Mesenchymal stem cell (in vitro differentiated cells and primary cell): ENCODE results near the gene RHBDD1.

Experiments
- DNase-seq: peaks from one replicate; pipeline ENCODE4 v3.0.0-alpha.2; 2013
- H2AFZ ChIP-seq: one replicate; pipeline ENCODE4 v1.6.1; 2013; ENCODE audit warnings: low read depth, mild to moderate bottlenecking, control low read depth, inconsistent platforms, low read length, moderate library complexity
- H2AK5ac ChIP-seq: 2 replicates; pipeline ENCODE4 v1.6.1; 2013; ENCODE audit warnings: low read length, moderate library complexity, mild to moderate bottlenecking, inconsistent platforms; ENCODE audit not compliant: severe bottlenecking
- H2BK120ac ChIP-seq: one replicate; pipeline ENCODE4 v1.6.1; 2013; ENCODE audit warnings: low read depth, mild to moderate bottlenecking, inconsistent platforms, low read length, moderate library complexity
- H2BK12ac ChIP-seq, 2 experiments: one replicate each; pipeline ENCODE4 v1.6.1; 2013; ENCODE audit warnings: inconsistent platforms in 2 of 2, low read length in 2 of 2, mild to moderate bottlenecking in 2 of 2, moderate library complexity in 2 of 2, control low read depth in 1 of 2
- H2BK15ac ChIP-seq: one replicate; pipeline ENCODE4 v1.6.1; 2013; ENCODE audit warnings: mild to moderate bottlenecking, low read depth, inconsistent platforms; ENCODE audit not compliant: poor library complexity, severe bottlenecking
- H2BK5ac ChIP-seq: 2 replicates; pipeline ENCODE4 v1.6.1; 2013; ENCODE audit warnings: low read depth, mild to moderate bottlenecking, low read length, control low read depth, inconsistent platforms; ENCODE audit not compliant: poor library complexity, severe bottlenecking
- H3K14ac ChIP-seq, 2 experiments: one replicate each; pipeline ENCODE4 v1.6.1; 2013; ENCODE audit warnings: inconsistent platforms in 2 of 2, low read length in 2 of 2, control low read depth in 1 of 2, mild to moderate bottlenecking in 1 of 2, moderate library complexity in 1 of 2
- H3K18ac ChIP-seq, 2 experiments: one replicate each; pipeline ENCODE4 v1.6.1; 2013; ENCODE audit warnings: inconsistent platforms in 2 of 2, low read length in 2 of 2, control low read depth in 1 of 2, low read depth in 1 of 2, mild to moderate bottlenecking in 1 of 2
- H3K23ac ChIP-seq, 2 experiments: one replicate each; pipeline ENCODE4 v1.6.1; 2013; ENCODE audit warnings: inconsistent platforms in 2 of 2, low read length in 2 of 2, mild to moderate bottlenecking in 2 of 2, moderate library complexity in 2 of 2, control low read depth in 1 of 2
- H3K27ac ChIP-seq: 2 replicates; pipeline ENCODE4 v1.5.1; 2013; ENCODE audit warnings: mild to moderate bottlenecking, moderate library complexity, low read length, control low read depth, inconsistent platforms; ENCODE audit not compliant: poor library complexity, severe bottlenecking
- H3K27me3 ChIP-seq, 2 experiments: 2 replicates each; pipeline versions ENCODE4 v1.6.1 to v1.7.0; 2013; ENCODE audit warnings: low read length in 2 of 2, mild to moderate bottlenecking in 2 of 2, moderate library complexity in 2 of 2, control low read depth in 1 of 2, inconsistent platforms in 1 of 2; ENCODE audit not compliant: control insufficient read depth in 1 of 2, insufficient read depth in 1 of 2
- H3K36me3 ChIP-seq, 2 experiments: 2 replicates each; pipeline versions ENCODE4 v1.6.1 to v1.7.0; 2013; ENCODE audit warnings: low read length in 2 of 2, control low read depth in 1 of 2, inconsistent platforms in 1 of 2, low read depth in 1 of 2, mild to moderate bottlenecking in 1 of 2; ENCODE audit not compliant: insufficient read depth in 2 of 2, control insufficient read depth in 1 of 2
- H3K4ac ChIP-seq, 2 experiments: one replicate each; pipeline ENCODE4 v1.6.1; 2013; ENCODE audit warnings: inconsistent platforms in 2 of 2, low read length in 2 of 2, mild to moderate bottlenecking in 2 of 2, moderate library complexity in 2 of 2, control low read depth in 1 of 2, low read depth in 1 of 2
- H3K4me1 ChIP-seq: 2 replicates; pipeline ENCODE4 v1.6.1; 2013; ENCODE audit warnings: low read depth, low read length, control low read depth; ENCODE audit not compliant: control insufficient read depth, insufficient read depth
- H3K4me2 ChIP-seq: 2 replicates; pipeline ENCODE4 v1.6.1; 2013; ENCODE audit warnings: low read length, mild to moderate bottlenecking, inconsistent platforms; ENCODE audit not compliant: poor library complexity, severe bottlenecking
- H3K4me3 ChIP-seq, 2 experiments: 2 replicates each; pipeline versions ENCODE4 v1.5.1 to v1.7.0; 2013; ENCODE audit warnings: low read length in 2 of 2, mild to moderate bottlenecking in 2 of 2, control low read depth in 1 of 2, low read depth in 1 of 2; ENCODE audit not compliant: insufficient read depth in 1 of 2
- H3K79me1 ChIP-seq: replicated peaks from 2 replicates; pipeline ENCODE4 v1.6.1; 2013; ENCODE audit warnings: mild to moderate bottlenecking, control low read depth, low read length, inconsistent platforms; ENCODE audit not compliant: poor library complexity, severe bottlenecking
- H3K9ac ChIP-seq: 2 replicates; pipeline ENCODE4 v1.7.0; 2013; ENCODE audit warnings: mild to moderate bottlenecking, low read length, moderate library complexity
- H3K9me3 ChIP-seq: 2 replicates; pipeline ENCODE4 v1.7.0; 2013; ENCODE audit warnings: mild to moderate bottlenecking, low read length; ENCODE audit not compliant: control insufficient read depth
- H4K8ac ChIP-seq: one replicate; pipeline ENCODE4 v1.6.1; 2013; ENCODE audit warnings: inconsistent platforms, mild to moderate bottlenecking, low read length, moderate library complexity
- H4K91ac ChIP-seq: one replicate; pipeline ENCODE4 v1.6.1; 2013; ENCODE audit warnings: mild to moderate bottlenecking, low read length, inconsistent platforms
- WGBS: methylation state at CpG from one replicate; pipeline ENCODE4 v1.1.7; 2013; ENCODE audit warnings: mixed read lengths; 5-methylcytosine and 5-hydroxymethylcytosine counted together

Gene RHBDD1

DNA sequence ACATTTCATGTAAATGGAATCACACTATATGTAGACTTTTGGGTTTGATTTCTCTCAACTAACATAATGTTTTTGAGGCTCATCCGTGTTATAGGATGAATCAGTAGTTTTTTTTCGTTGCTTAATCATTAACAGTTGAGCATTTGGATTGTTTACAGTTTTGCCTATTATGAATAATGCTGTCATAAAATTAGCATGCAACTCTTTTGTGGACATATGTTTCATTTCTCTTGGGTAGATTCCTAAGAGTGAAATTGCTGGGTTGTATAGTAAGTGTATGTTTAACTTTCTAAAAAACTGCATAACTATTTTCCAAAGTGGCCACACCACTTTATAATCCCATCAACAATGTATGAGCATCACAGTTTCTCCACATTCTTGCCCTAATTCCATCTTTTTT is 7.7 kb upstream of the RHBDD1 start:
- H2BK12ac ChIP-seq = no peak overlapping the region
- 65% methylated on average over 2 of the region's 2 CpGs for WGBS

DNA sequence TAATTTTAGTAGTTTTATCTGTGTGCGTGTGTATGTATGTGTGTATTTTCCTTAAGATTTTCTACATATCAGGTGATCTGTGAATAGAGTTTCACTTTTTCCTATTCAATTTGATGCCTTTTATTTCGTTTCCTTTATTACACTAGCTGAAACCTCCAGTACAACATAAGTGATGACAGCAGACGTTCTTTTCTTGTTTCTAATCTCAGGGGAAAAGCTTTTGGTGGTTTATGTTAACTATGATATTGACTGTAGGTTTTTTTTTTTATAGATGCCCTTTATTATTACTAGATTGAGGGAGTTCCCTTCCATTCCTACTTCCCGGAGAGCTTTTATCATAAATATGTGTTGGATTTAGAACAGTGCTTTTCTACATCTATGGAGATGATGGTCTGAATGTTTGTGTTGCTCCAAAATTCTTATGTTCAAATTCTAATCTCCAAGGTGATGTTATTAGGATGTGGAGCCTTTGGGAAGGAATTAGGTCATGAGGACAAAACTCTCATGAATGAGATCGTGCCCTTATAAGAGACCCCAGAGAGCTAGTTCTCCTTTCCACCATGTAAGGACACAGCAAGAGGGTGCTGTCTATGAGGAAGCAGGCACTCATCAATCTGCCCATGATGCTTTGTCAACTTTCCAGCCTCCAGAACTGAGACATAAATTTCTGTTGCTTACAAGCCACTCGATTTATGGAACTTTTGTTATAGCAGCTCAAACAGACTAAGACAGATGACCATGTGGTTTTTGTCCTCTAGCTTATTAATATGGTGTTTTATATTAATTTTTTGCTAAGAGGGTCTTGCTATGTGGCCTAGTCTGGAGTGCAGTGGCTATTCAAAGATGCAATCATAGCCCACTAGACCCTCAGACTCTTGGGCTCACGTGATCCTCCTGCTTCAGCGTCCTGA is 5.9 kb upstream of the RHBDD1 start:
- Histone ChIP-seq H2BK12ac (no peak overlapping the region), H3K27ac (no peak overlapping the region), H3K9ac (no peak overlapping the region), H4K8ac (no peak overlapping the region), H2BK15ac (no peak overlapping the region), H3K4me3 (no peak overlapping the region), H3K4ac (no peak overlapping the region), H3K18ac (no peak overlapping the region), H3K23ac (no peak overlapping the region), H3K9me3 (no peaks in the 10 kb centered on the region), H2BK120ac (no peak overlapping the region), H2AFZ (no peak overlapping the region), H3K79me1 (no peaks in the 10 kb centered on the region), H2BK5ac (no peak overlapping the region), H2AK5ac (no peak overlapping the region), H3K4me1 (no peaks in the 10 kb centered on the region), H3K14ac (no peak overlapping the region), H3K27me3 (no peaks in the 10 kb centered on the region), H3K36me3 (no peaks in the 10 kb centered on the region), H4K91ac (no peak overlapping the region), H3K4me2 (no peak overlapping the region)
- DNase-seq = no peak
- 94% methylated on average over 6 of the region's 8 CpGs for WGBS

More for the DNA sequence above, 7.7 kb upstream of the RHBDD1 start:
- no peaks in the 10 kb centered on the region for H3K79me1 ChIP-seq
- H2AK5ac ChIP-seq = no peak overlapping the region
- H4K91ac ChIP-seq = no peak overlapping the region
- H4K8ac ChIP-seq = no peak overlapping the region
- H3K27ac ChIP-seq = no peak overlapping the region
- no peak overlapping the region for H3K4ac ChIP-seq
- H2AFZ ChIP-seq = no peak overlapping the region
- H2BK5ac ChIP-seq = no peak overlapping the region
- no peak overlapping the region for H3K4me2 ChIP-seq
- H3K9ac ChIP-seq = no peak overlapping the region
- no peak overlapping the region for H2BK120ac ChIP-seq
- no peaks in the 10 kb centered on the region for H3K36me3 ChIP-seq
- H3K4me1 ChIP-seq = no peaks in the 10 kb centered on the region
- H3K4me3 ChIP-seq = no peak overlapping the region
- no peak overlapping the region for H2BK15ac ChIP-seq
- DNase-seq = no peak
- no peak overlapping the region for H3K23ac ChIP-seq
- no peaks in the 10 kb centered on the region for H3K27me3 ChIP-seq
- no peak overlapping the region for H3K14ac ChIP-seq
- H3K18ac ChIP-seq = no peak overlapping the region
- H3K9me3 ChIP-seq = peaks cover 3% of the 10 kb centered on the region

DNA sequence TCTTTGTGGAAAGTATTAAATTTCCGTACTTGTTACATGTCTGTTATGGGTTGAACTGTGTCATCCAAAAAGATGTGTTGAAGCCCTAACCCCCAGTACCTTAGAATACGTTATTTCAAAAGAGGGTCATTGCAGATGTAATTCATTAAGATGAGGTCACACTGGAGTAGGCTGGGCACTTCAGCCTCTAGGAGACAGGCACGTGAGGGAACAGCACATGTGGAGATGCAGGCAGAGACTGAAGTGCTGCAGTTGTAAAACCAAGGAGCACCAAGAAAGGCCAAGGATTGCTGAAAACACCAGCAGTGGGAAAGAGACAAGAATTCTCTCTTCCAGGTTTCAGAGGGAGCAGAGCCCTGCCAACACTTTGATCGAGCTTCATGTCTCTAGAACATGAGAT is 4.6 kb upstream of the RHBDD1 start:
- Histone ChIP-seq H2AFZ (no peak overlapping the region), H2BK5ac (no peak overlapping the region), H3K36me3 (no peaks in the 10 kb centered on the region), H2BK120ac (no peak overlapping the region), H3K27me3 (no peaks in the 10 kb centered on the region), H3K79me1 (peaks cover 2% of the 10 kb centered on the region), H2BK15ac (no peak overlapping the region), H3K14ac (no peak overlapping the region), H2BK12ac (no peak overlapping the region), H4K8ac (no peak overlapping the region), H3K18ac (no peak overlapping the region), H2AK5ac (no peak overlapping the region), H3K9ac (peak overlapping the region; percentile 23), H4K91ac (no peak overlapping the region), H3K23ac (no peak overlapping the region), H3K4me2 (no peak overlapping the region), H3K27ac (no peak overlapping the region), H3K4ac (no peak overlapping the region), H3K9me3 (no peaks in the 10 kb centered on the region), H3K4me1 (peaks cover 6% of the 10 kb centered on the region), H3K4me3 (no peak overlapping the region)
- 85% methylated on average over 3 of the region's 4 CpGs for WGBS
- no peak for DNase-seq

DNA sequence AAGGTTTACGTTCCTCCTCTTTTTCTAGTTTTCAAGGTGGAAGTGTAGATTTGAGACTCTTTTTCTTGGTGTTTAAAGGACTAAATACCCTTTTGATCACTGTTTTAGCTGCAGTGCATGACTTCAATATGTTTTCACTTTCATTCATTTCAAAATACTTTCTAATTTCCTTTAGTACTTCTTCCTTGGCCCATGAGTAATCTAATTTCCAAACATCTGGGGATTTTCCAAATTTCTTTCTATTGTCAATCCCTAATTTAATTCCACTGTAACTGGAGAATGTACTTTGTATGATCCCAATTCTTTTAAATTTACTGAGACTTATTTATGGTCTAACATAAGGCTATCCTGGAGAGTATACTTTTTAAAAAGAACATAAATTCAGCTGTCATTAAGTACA is 3.8 kb upstream of the RHBDD1 start:
- Histone ChIP-seq H3K4me3 (no peak overlapping the region), H2AFZ (no peak overlapping the region), H2BK15ac (no peak overlapping the region), H3K4me2 (no peak overlapping the region), H2BK5ac (peak overlapping the region; percentile 2), H2BK12ac (no peak overlapping the region), H3K36me3 (no peaks in the 10 kb centered on the region), H3K18ac (no peak overlapping the region), H3K27ac (no peak overlapping the region), H3K4ac (no peak overlapping the region), H3K9ac (peak overlapping the region; percentile 23), H3K14ac (no peak overlapping the region), H2AK5ac (no peak overlapping the region), H3K27me3 (no peaks in the 10 kb centered on the region), H2BK120ac (no peak overlapping the region), H3K9me3 (no peaks in the 10 kb centered on the region), H3K23ac (no peak overlapping the region), H3K79me1 (peaks cover 2% of the 10 kb centered on the region), H4K8ac (no peak overlapping the region), H4K91ac (no peak overlapping the region), H3K4me1 (peaks cover 6% of the 10 kb centered on the region)
- DNase-seq = no peak
- no CpG with 5 or more reads among the region's 1 CpG for WGBS
